ENCODE measurements around the gene ZBTB4. TPM values are rescaled to one million over a fixed set of nuclear protein-coding genes. Genes with fewer than 3 reads are reported as not detected.
A peak's percentile ranks its signal among the peaks of the same experiment; 100 is the strongest.
"Not testable (repeated sequence)": the region's sequence is repeated elsewhere in the genome, so short reads cannot be mapped to it uniquely, and the experiment has no call there.

Gene ZBTB4
- total RNA-seq, 1 donor from 2014 or later, result 84.7 TPM

GRCh38 chr17:7471729-7472128 lies 7.7 kb downstream of the ZBTB4 start:
- H3K4me3 ChIP-seq, result no peak overlapping the region
- peaks cover 40% of the 10 kb centered on the region for H3K4me1 ChIP-seq
- TF ChIP-seq, protein P1, sequence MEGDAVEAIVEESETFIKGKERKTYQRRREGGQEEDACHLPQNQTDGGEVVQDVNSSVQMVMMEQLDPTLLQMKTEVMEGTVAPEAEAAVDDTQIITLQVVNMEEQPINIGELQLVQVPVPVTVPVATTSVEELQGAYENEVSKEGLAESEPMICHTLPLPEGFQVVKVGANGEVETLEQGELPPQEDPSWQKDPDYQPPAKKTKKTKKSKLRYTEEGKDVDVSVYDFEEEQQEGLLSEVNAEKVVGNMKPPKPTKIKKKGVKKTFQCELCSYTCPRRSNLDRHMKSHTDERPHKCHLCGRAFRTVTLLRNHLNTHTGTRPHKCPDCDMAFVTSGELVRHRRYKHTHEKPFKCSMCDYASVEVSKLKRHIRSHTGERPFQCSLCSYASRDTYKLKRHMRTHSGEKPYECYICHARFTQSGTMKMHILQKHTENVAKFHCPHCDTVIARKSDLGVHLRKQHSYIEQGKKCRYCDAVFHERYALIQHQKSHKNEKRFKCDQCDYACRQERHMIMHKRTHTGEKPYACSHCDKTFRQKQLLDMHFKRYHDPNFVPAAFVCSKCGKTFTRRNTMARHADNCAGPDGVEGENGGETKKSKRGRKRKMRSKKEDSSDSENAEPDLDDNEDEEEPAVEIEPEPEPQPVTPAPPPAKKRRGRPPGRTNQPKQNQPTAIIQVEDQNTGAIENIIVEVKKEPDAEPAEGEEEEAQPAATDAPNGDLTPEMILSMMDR (IDR thresholded peaks at IDR 0.05), result no peak
- no peaks in the 10 kb centered on the region for H3K9me3 ChIP-seq
- peak overlapping the region; percentile 12 for H3K27ac ChIP-seq
- no peaks in the 10 kb centered on the region for H3K27me3 ChIP-seq
- ATAC-seq, result no peak
- H3K36me3 ChIP-seq, result no peaks in the 10 kb centered on the region
- intact Hi-C loops (cut with DNase I), result no loop called here
- no peak for DNase-seq

DNA sequence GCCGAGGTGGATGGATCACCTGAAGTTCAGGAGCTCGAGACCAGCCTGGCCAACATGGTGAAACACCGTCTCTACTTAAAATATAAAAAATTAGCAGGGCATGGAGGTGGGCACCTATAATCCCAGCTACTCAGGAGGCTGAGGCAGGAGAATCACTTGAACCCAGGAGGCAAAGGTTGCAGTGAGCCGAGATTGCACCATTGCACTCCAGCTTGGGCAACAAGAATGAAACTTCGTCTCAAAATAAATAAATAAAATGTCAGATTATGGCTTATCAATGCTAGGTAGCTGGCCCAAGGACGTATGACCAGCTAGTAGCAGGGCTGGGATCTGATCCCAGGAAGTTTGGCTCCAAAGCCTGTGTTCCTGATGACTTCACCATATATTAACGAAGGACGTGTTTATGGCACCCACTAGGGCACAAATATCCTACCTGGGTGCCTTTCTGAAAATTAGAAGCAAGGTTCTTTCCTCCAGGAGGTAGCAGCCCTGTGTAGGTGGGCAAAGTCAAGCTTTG lies 8.9 kb downstream of the ZBTB4 start:
- ATAC-seq; H3K4me3 ChIP-seq; DNase-seq; intact Hi-C loops (cut with DNase I); H3K36me3 ChIP-seq; H3K27ac ChIP-seq; H3K9me3 ChIP-seq; H3K27me3 ChIP-seq: not testable (repeated sequence)
- peaks cover 28% of the 10 kb centered on the region for H3K4me1 ChIP-seq

GRCh38 chr17:7469843-7470242 lies 9.6 kb downstream of the ZBTB4 start:
- not testable (repeated sequence) for DNase-seq
- peaks cover 21% of the 10 kb centered on the region for H3K4me1 ChIP-seq

GRCh38 chr17:7468804-7469389 lies 10.5 kb downstream of the ZBTB4 start:
- H3K36me3 ChIP-seq, result peaks cover 21% of the 10 kb centered on the region
- H3K4me1 ChIP-seq, result peaks cover 17% of the 10 kb centered on the region
- DNase-seq (no peak), ATAC-seq (no peak)
- no peak overlapping the region for H3K4me3 ChIP-seq
- H3K27me3 ChIP-seq, result no peaks in the 10 kb centered on the region
- intact Hi-C loops (cut with DNase I), result no loop called here
- H3K9me3 ChIP-seq, result no peaks in the 10 kb centered on the region
- peak overlapping the region; percentile 51 for H3K27ac ChIP-seq
- TF ChIP-seq, protein P1 (IDR thresholded peaks at IDR 0.05), result no peak

More at GRCh38 chr17:7469843-7470242, 9.6 kb downstream of the ZBTB4 start:
- H3K27me3 ChIP-seq; H3K9me3 ChIP-seq; H3K4me3 ChIP-seq; H3K27ac ChIP-seq; intact Hi-C loops (cut with DNase I); ATAC-seq: not testable (repeated sequence)
- H3K36me3 ChIP-seq, result peaks cover 13% of the 10 kb centered on the region

- TF ChIP-seq, protein P1 (IDR thresholded peaks at IDR 0.05), result no peak
- DNase-seq (no peak), ATAC-seq (no peak)
- H3K4me1 ChIP-seq, result peaks cover 17% of the 10 kb centered on the region
- H3K9me3 ChIP-seq, result no peaks in the 10 kb centered on the region
- H3K36me3 ChIP-seq, result peaks cover 27% of the 10 kb centered on the region
- H3K4me3 ChIP-seq, result no peak overlapping the region
- no peak overlapping the region for H3K27ac ChIP-seq
- no peaks in the 10 kb centered on the region for H3K27me3 ChIP-seq
- intact Hi-C loops (cut with DNase I), result no loop called here
These were observed 11.1 kb downstream of the ZBTB4 start for GRCh38 chr17:7468290-7468689.

DNA sequence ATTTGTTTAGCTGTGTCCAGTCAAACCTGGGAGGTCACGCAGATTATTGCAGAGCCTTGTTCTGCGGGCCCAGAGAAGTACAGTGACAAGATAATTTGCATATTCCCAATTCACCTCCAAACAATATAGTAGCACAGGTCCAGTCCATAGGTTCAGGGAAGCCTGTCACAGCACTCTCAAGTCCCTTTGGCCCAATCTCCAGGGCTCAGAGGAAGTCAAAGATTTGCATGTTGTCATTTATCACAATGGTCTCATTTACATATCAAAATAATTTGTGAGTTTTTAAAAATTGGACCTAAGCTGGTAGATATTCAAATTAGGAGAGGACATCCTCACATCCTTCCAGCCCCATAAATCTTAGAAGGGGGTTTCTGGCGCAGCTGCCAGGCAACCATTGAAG lies 11.9 kb downstream of the ZBTB4 start:
- DNase-seq (no peak), ATAC-seq (no peak)
- H3K4me1 ChIP-seq, result peaks cover 17% of the 10 kb centered on the region
- H3K4me3 ChIP-seq, result no peak overlapping the region
- TF ChIP-seq, protein P1 (IDR thresholded peaks at IDR 0.05), result no peak
- no peaks in the 10 kb centered on the region for H3K27me3 ChIP-seq
- no peaks in the 10 kb centered on the region for H3K9me3 ChIP-seq
- intact Hi-C loops (cut with DNase I), result no loop called here
- peaks cover 35% of the 10 kb centered on the region for H3K36me3 ChIP-seq
- H3K27ac ChIP-seq, result peak overlapping the region; percentile 61

Data from upper lobe of right lung (tissue), 1 donor.